Lung (tissue), 12 donors: ENCODE measurements around the gene CRP. TPM values are rescaled to one million over a fixed set of nuclear protein-coding genes. Genes with fewer than 3 reads are reported as not detected.
"Not testable (repeated sequence)": the region's sequence is repeated elsewhere in the genome, so short reads cannot be mapped to it uniquely, and the experiment has no call there.

Source experiments
- ATAC-seq: fragments of 200-7000 bp; cut with Tn5 transposase; one replicate; pipeline ENCODE4 v1.9.1; 2020; ENCODE audit warnings: moderate number of reproducible peaks; ENCODE audit not compliant: insufficient read depth, low FRiP score
- DNase-seq, 3 donors: peaks; one replicate each; pipeline ENCODE4 v3.0.0-alpha.2; 2013 to 2017
- H3K27ac ChIP-seq, 2 donors: one replicate each; pipeline ENCODE4 v1.5.1; 2013; ENCODE audit warnings: mild to moderate bottlenecking in 2 of 2, moderate library complexity in 2 of 2, control low read depth in 1 of 2, inconsistent platforms in 1 of 2, low read depth in 1 of 2, low read length in 1 of 2
- H3K27me3 ChIP-seq, 3 donors: one replicate each; pipeline ENCODE4 v1.5.1; 2013; ENCODE audit warnings: low read length in 2 of 3; ENCODE audit not compliant: control insufficient read depth in 3 of 3, insufficient read depth in 3 of 3
- H3K36me3 ChIP-seq, 4 donors: one replicate each; pipeline ENCODE4 v1.5.1; 2013; ENCODE audit warnings: low read length in 4 of 4, mild to moderate bottlenecking in 1 of 4, moderate library complexity in 1 of 4; ENCODE audit not compliant: control insufficient read depth in 4 of 4, insufficient read depth in 4 of 4
- H3K4me1 ChIP-seq, 5 donors: one replicate each; pipeline ENCODE4 v1.5.1; 2013; ENCODE audit warnings: low read length in 5 of 5, mild to moderate bottlenecking in 2 of 5, moderate library complexity in 1 of 5; ENCODE audit not compliant: control insufficient read depth in 5 of 5, insufficient read depth in 5 of 5
- H3K4me3 ChIP-seq: one replicate; pipeline ENCODE4 v1.5.1; 2013; ENCODE audit warnings: mild to moderate bottlenecking, control low read depth, moderate library complexity
- H3K9ac ChIP-seq, 2 donors: one replicate each; pipeline ENCODE4 v1.5.1; 2013; ENCODE audit warnings: low read length in 2 of 2, control low read depth in 1 of 2; ENCODE audit not compliant: insufficient read depth in 1 of 2
- H3K9me3 ChIP-seq, 4 donors: one replicate each; pipeline ENCODE4 v1.5.1; 2013; ENCODE audit warnings: low read length in 3 of 4, mild to moderate bottlenecking in 1 of 4, moderate library complexity in 1 of 4; ENCODE audit not compliant: control insufficient read depth in 4 of 4, insufficient read depth in 3 of 4
- WGBS, 2 donors: extraction: QIAGEN DNeasy Blood & Tissue Kit; methylation state at CpG; one replicate each; pipeline ENCODE4 v1.1.7; 2013; 5-methylcytosine and 5-hydroxymethylcytosine counted together
- polyA plus RNA-seq, 2 donors: library from polyadenylated mRNA; stranded (reverse); fragments of 200-250 nt; gene quantifications; one replicate each; pipeline ENCODE4 v1.2.1, GENCODE V29; 2013
- total RNA-seq, 2 donors: library from RNA; depleted of rRNA in 1 of 2; stranded (reverse); fragments of >200 nt in 1 of 2; gene quantifications; one replicate each; pipeline ENCODE4 v1.2.1, GENCODE V29; 2014 to 2021
- TF ChIP-seq, protein P1 (sequence below): IDR thresholded peaks from 2 replicates; pipeline ENCODE4 v1.5.1; 2012; ENCODE audit warnings: mild to moderate bottlenecking; ENCODE audit errors: control extremely low read depth, extremely low read depth
- donor health status: control.
- donor health status: control.
- donor health status: Bipolar disorder and iron deficiency.
- donor health status: healthy.
- donor health status: DM: yes; HTN: yes; CAD: no.

Gene CRP
- total and polyA plus RNA-seq, 4 donors = 0.10 to 0.71 (median 0.18) TPM; not detected in 1

DNA sequence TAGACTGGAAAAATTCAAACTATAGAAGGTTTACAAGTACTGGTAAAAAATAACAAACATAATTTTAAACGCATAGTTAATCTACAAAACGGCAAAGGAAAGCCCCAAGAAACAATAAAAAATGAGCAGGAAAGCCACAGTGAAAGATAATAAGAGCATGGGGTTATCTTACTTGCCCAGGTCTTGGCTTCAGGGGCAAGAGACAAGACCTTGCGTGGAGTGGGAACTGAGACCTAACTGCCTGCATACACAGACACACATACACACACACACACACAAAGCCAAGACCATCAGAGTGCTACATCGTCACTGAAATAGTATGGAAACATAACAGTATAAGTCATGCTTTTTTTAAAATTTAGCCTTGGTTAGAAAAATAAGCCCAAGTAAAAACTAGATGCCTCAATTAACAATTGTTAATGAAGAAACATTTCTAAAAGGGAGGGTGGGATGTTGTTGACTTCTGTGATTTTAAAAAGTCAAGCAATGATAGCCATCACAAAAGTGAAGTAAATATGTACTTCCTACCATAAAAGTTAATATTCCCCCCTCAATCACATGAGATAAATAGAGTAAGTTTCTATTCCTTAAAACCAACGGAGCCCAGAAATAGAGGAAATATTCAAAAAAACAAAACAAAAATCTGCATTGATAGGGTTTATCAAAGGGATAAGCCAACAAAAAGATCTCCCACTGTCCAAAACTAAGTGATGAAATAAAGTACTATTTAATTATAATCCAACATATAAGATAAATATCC lies 29.4 kb upstream of the CRP start:
- 64 to 79% methylated on average over 5 of the region's 5 CpGs for WGBS, 2 donors
- H3K9ac ChIP-seq = no peak overlapping the region
- DNase-seq = no peak
- TF ChIP-seq, protein P1, sequence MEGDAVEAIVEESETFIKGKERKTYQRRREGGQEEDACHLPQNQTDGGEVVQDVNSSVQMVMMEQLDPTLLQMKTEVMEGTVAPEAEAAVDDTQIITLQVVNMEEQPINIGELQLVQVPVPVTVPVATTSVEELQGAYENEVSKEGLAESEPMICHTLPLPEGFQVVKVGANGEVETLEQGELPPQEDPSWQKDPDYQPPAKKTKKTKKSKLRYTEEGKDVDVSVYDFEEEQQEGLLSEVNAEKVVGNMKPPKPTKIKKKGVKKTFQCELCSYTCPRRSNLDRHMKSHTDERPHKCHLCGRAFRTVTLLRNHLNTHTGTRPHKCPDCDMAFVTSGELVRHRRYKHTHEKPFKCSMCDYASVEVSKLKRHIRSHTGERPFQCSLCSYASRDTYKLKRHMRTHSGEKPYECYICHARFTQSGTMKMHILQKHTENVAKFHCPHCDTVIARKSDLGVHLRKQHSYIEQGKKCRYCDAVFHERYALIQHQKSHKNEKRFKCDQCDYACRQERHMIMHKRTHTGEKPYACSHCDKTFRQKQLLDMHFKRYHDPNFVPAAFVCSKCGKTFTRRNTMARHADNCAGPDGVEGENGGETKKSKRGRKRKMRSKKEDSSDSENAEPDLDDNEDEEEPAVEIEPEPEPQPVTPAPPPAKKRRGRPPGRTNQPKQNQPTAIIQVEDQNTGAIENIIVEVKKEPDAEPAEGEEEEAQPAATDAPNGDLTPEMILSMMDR = no peak
- H3K36me3 ChIP-seq = no peaks in the 10 kb centered on the region
- ATAC-seq = no peak
- no peaks in the 10 kb centered on the region for H3K4me1 ChIP-seq
- H3K27me3 ChIP-seq = no peaks in the 10 kb centered on the region
- H3K9me3 ChIP-seq = no peaks in the 10 kb centered on the region
- no peak overlapping the region for H3K4me3 ChIP-seq
- H3K27ac ChIP-seq = no peak overlapping the region

DNA sequence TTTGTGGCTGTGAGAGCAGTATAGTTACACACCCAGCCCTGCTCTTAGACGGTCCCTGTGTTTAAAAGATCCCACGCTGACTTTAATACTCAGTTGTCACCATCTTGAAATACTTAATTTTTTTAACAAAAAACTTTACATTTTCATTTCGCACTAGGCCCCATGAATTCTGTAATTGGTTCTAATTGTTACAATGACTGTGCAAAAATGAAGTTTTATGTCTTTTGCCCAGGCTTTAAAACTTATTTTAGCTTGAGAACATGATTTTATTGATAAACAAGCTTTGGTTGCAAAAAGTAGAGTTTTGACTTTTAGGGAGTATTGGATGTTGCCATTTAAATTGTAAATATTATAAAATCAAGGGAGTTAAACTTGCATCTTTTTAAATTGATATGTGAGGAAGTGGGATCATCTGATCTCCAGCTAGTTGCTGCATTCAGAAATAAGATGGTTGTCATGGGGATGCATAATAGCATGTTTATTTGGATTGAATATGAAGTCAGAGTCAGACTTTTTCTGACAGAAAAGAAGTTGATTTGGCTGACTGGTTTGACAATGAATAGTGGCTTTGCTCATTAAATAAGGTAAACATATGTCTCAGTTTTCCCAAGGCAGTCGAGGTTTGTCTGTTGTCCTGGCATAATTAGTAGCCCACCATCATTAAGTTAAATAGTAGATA lies 23.0 kb upstream of the CRP start:
- H3K27me3 ChIP-seq = no peaks in the 10 kb centered on the region
- H3K4me1 ChIP-seq = no peaks in the 10 kb centered on the region
- no peaks in the 10 kb centered on the region for H3K9me3 ChIP-seq
- ATAC-seq (no peak), DNase-seq (no peak)
- 83 to 91% methylated on average over 4 of the region's 4 CpGs for WGBS, 2 donors
- H3K36me3 ChIP-seq = no peaks in the 10 kb centered on the region
- H3K9ac ChIP-seq = no peak overlapping the region
- TF ChIP-seq, protein P1 = no peak
- no peak overlapping the region for H3K4me3 ChIP-seq
- H3K27ac ChIP-seq = no peak overlapping the region

DNA sequence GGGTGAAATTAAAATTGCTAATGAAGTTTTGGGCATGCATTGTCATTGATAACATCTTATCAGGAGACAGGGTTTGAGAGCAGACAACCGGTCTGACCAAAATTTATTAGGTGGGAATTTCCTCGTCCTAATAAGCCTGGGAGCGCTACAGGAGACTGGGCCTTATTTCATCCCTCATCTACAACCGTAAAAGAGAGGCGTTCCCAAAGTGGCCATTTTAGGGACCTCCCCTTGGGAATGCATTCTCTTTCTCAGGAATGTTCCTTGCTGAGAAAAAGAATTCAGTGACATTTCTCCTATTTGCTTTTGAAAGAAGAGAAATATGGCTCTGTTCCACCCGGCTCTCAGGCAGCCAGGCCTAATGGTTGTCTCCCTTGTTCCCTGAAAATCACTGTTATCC lies 8.8 kb upstream of the CRP start:
- WGBS, 2 donors = 94 to 95% methylated on average over 6 of the region's 6 CpGs
- H3K36me3 ChIP-seq, H3K4me1 ChIP-seq, H3K27me3 ChIP-seq, H3K27ac ChIP-seq, H3K9ac ChIP-seq, ATAC-seq, H3K4me3 ChIP-seq, DNase-seq: not testable (repeated sequence)
- peaks cover 0 to 11% (median 4%) of the 10 kb centered on the region in 4 donors for H3K9me3 ChIP-seq

- peaks cover 0 to 11% (median 5%) of the 10 kb centered on the region in 4 donors for H3K9me3 ChIP-seq
- no peak overlapping the region for H3K9ac ChIP-seq
- no peaks in the 10 kb centered on the region for H3K27me3 ChIP-seq
- ATAC-seq = no peak
- TF ChIP-seq, protein P1 = no peak
- H3K27ac ChIP-seq = no peak overlapping the region
- H3K4me3 ChIP-seq = no peak overlapping the region
- no peaks in the 10 kb centered on the region for H3K4me1 ChIP-seq
- WGBS, 2 donors = 79 to 82% methylated on average over 2 of the region's 2 CpGs
- H3K36me3 ChIP-seq = no peaks in the 10 kb centered on the region
- DNase-seq = no peak
Observed at GRCh38 chr1:159719990-159720389, 5.6 kb upstream of the CRP start.
